HG02678 (cell line): ENCODE data around the gene AMDHD1.
"Not testable (repeated sequence)": the region's sequence is repeated elsewhere in the genome, so short reads cannot be mapped to it uniquely, and the experiment has no call there.

Source experiments
- ATAC-seq: cut with Tn5 transposase; IDR thresholded peaks from one replicate; pipeline ENCODE4 v1.9.1; 2021; ENCODE audit warnings: mild to moderate bottlenecking, moderate library complexity; ENCODE audit not compliant: unreplicated experiment

AMDHD1 gene

DNA sequence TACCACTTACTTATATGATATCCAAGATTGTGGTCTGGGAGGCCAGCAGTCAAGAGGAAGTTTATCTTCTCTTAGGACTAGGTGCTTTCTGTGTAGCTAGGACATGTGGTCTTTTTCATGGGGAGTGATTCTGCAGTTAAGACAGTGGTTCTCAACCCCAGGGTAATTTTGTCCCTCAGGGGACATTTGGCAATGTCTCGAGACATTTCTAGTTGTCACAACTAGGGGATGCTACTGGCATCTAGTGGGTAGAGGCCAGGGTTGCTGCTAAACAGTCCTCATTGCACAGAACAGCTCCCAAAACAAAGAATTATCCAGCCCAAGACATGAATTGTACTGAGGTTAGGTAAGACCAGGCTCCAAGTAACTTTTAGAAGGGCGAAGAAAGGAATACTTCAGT is 20.0 kb downstream of the AMDHD1 start:
- no peak for ATAC-seq

DNA sequence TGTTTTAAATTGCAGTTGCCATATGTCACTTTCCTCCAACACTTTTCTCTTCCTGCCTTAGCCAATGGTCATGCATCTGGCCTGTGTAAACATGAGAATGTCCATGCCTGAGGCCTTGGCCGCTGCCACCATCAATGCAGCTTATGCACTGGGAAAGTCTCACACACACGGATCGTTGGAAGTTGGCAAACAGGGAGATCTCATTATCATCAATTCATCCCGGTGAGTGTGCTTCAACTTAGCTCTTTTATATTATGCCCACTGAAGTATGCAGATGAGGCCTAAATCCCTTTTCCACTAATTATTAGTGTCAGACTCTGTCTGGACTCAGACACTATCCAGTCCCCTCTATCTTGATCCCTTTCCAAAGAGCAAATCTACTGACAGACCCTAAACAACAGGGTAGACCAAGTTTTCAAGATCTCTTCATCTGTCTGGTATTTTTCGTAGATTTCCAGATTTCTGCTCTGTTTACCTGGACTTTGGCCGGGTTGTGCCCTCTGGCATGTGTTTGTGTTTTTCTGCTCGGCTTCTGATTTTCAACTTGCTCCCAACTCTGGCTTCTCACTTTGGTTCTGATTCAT is 23.2 kb downstream of the AMDHD1 start:
- no peak for ATAC-seq

DNA sequence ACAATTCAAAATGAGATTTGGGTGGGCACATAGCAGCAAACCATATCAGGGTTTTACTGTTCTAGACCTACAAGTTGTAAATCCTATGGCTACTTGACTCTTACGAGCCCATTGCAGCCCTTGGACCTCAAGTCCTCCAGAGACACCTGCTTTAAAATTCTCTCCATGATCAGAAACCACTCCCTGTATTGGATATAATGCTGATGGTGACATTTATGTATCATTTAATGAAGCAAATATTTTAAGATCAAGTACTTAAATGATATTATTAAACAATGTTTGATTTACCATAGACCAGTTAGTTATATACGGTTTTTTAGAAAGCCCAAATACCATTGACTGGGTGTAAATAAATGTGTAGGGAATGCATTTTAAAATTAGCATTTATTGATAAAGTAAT is 24.2 kb downstream of the AMDHD1 start:
- ATAC-seq, result no peak

DNA sequence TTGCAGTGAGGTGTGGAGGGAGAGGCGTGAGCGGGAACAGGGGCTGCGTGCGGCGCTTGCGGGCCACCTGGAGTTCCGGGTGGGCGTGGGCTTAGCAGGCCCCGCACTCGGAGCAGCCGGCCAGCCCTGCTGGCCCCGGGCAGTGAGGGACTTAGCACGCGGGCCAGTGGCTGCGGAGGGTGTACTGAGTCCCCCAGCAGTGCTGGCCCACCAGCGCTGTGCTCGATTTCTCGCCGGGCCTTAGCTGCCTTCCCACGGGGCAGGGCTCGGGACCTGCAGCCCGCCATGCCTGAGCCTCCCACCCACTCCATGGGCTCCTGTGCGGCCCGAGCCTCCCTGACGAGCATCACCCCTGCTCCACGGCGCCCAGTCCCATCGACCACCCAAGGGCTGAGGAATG is 26.0 kb downstream of the AMDHD1 start:
- ATAC-seq, result not testable (repeated sequence)

DNA sequence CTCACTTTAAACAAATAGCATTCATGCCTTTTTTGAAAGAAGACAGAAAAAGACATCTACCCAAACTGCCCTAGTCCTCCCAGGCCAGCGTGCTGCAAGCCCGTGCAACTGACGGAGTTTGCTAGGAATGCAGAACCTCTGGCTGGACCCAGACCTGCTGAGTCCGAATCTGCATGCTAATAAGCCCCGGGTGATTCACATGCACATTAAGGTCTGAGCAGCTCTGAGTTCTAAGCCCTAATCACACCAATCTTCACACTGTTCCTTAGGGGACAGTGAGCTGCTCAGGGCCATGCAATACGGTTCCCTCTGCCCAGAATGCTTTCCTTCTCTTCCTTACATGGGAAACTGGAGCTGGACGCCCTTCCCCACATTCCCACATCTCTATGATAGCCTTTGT is 27.8 kb downstream of the AMDHD1 start:
- ATAC-seq, result no peak

DNA sequence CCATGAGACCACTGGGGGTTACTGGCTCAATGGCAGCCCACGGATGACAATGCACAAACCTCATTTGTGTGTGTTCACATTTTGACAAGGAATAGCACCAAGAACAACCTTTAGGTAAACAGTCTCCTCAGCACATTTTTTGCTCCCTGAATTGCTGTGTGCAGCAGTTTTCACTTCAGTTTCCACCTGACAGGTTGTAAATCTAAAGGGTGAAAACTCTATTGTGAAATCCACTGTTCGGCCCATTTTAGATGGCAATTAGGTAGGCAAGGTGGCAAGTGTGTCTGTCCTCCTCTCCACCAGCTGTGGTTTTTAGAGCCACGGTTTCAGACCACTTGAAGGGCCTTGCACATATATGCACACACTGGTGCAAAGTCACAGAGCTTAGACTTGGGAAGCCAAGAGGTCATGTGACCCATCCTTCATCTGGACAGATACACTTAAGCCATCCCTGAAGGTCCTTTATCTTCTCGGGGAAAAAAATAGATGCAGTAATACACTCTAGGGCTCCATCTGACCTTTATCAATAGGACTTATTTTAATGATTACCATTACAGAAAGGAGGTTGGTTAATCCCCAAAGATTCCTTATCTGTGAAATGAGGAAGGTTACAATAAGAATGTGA is 29.8 kb downstream of the AMDHD1 start:
- ATAC-seq, result no peak

DNA sequence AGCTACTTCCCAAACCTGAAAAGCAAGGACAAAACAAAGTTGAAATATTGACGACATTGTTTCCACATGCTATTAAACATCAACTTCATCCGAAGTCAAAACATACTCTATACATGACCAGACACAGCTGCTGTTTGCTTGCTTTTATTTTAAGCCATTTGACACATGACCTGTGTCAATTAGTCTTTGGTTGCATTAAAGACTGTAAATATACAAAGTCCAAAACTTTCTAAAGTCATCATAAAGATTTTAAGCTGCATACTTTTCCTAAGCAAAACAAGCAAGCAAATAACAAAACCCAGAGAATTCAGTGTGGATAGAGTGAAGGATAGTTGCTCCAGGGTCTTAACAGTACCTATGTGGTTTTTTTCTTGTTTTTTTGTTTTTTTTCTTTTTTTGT is 31.2 kb downstream of the AMDHD1 start:
- ATAC-seq, result no peak

DNA sequence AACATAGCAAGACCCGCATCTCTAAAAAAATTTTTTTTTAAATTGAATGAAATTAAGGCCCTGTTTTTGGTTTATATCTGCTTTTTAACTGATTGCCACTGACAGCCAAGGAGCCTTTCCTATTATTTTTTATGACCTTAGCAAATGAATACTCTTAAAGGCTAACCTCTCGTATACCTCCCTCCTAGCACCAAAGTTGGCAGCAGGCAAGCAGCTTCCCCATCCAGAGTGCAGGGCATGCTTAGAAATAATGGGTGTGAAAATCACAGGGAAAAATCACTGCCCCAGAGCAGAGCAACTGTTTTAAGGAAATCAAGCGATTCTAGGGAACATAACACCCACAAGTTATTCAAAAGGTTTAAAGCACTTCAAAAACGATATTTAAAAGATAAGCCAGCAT is 32.4 kb downstream of the AMDHD1 start:
- no peak for ATAC-seq

DNA sequence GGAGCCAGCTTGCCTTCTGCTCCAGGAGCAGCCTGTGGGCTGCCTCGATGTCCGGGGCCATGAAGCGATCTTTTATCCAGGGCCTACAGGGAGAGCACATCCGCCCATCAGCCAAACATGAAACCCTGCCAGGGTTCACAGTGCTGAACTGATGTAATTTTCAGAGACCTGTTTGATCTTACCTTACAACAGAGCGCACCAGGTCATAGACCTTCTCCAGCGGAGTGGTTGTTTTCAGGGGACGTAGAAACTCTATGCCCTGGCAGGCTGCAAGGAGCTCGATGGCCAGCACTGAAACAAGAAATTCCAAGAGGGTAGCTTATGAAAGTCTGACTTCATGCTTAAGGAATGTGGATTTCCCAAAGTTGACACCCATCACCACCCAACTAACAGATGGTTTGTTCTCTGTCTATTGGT is 33.3 kb downstream of the AMDHD1 start:
- no peak for ATAC-seq

DNA sequence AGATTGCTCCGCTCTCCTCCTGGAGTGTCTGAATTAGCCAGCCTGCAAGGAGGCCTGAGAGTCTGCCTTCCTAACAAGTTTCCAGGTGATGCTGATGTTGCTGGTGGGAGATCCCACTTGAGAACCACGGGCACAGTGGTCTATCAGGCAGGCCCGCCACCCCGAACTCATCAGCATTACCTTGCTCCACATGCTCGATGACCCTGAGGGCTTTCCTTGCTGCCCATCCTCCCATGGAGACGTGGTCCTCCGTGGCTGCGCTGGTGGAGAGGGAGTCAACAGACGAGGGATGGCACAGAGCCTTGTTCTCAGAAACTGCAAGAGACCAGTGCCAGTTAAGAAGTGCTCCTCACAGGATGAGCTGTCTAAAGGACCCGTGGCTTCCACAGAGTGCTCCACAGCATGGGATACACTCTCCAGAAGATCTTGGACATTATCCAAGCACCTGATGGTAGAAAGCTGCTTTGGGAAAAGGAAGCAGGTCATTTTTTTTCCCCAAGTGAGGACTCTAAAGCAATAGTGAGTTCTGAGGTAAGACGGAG is 34.7 kb downstream of the AMDHD1 start:
- no peak for ATAC-seq

DNA sequence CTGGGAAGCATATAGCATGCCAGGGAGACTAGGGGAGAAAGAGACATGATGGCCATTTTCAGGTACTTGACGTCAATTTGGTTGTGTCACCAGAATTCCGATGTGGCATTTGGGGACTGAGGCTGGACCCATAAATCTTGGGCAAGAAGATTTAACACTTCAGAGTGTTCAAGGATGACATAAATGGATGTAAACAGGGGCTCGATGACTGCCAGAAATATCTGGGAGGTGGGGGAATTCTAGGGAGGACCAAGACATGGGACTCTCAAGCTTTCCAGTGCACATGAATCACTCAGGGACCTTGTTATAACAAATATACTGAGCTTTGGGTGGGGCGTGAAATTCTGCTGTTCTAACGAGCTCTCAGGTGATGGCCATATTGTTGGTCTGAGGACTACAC is 35.2 kb downstream of the AMDHD1 start:
- no peak for ATAC-seq

DNA sequence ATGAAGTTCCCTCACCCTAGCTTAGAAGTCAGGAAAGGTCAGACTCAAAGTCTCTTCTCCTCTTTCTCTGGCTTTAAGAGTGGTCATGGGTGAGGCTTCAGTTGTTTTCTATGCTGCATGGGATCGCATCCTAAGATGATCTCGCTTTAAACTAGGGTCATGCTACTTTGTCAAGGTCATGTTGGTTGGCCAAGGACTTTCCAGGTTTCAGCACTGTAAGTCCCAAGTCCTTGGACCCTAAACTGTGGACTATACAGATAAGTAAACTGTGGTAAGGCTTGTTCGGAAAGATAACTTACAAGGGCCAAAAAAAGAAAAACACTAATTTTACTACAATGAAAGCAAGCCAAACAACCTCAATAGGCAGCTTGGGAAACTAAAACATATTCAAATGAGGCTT is 35.6 kb downstream of the AMDHD1 start:
- no peak for ATAC-seq

DNA sequence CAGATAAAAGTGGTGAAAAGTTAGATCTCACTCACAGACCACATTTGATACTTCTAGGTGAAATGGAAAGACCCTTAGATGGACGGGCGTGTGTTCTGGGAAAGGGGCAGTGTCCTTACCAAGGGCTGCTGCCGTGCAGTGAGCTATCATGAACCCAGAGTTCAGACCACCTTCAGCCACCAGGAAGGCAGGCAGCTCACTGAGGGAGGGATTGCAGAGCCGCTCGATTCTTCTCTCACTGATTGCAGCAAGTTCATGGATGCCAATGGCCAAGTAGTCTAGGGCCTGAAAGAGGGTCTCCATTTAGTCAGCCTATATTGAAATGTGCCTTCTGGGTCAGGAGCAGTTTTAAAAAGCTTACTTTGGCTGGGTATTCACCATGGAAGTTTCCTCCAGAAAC is 37.3 kb downstream of the AMDHD1 start:
- no peak for ATAC-seq

DNA sequence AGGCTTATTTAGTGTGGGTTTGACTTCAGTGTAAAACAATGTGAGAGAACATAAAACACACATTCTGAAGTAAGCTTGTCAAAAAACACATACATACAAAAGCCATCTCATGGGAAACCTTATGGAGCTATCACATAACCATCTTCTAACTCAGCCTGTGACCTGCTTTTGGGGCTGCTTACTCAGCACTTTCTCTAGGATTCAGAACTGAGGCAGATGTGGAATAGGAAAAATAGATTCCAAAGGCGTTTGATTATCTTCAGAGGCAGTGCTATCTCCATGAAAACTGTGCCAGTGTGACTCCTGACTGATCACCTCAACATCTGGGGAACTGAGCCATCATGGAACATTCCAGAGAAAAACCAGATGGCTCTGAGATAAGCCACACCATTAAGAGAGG is 39.5 kb downstream of the AMDHD1 start:
- ATAC-seq, result no peak

DNA sequence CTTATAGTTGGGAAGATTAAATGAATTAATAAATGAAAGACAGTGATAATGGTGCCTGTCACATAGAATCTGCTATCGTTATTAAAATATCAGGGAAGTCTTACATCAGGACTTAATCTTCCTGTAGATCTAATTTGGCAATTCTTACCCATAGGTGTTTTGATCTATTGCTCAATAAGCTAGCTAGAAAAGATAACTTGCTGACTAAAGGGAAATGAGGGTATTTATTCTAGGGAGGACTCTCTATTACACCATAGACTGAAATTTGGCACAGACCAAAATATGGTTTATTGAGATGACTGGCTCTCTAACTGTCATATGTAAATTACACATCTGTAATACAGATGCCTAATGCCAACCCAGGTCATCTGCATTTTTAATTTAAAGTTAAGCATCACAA is 41.6 kb downstream of the AMDHD1 start:
- ATAC-seq, result no peak

DNA sequence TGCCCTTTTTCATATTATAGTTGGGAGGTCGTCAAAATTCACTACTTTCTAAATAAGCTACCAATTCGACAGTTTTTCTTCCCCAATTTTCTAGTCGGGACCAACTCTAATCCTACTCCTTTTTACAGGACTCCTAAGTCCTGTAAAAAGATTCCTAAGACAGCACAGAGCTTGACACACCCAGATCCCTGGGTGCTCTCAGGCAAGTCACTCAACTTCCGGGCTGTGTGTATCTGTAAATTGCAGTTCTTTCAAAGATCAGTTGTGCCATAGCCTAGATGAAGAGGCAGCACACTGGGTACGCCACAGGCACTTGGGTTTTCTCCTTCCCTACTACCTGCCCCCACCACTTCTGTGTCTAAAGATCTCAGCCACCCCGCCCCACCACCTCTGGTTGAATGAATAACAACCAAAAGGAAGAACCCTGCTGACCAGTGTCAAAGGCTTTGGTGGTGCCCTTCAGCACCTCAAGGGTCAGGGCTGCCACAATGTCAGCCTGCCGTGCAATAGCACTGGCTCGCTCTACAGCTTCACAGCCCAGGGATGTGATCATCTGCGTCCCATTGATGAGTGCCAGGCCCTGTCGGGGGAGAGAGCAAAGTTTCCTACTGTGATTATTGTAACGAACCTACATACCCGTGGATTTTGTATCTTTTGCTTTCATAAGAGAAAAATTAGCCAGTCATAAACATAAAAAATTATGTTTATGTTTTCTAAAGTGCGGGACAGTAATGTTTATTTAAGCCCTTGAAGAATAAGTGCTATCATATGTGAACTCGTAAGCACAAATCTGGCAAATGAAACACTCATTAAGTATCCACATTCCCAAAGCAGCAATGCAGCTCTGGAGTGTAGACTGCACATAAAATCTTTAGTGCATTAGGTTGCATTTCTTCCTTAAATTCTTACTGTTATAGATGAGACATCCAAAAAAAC is 43.8 kb downstream of the AMDHD1 start:
- ATAC-seq, result no peak

DNA sequence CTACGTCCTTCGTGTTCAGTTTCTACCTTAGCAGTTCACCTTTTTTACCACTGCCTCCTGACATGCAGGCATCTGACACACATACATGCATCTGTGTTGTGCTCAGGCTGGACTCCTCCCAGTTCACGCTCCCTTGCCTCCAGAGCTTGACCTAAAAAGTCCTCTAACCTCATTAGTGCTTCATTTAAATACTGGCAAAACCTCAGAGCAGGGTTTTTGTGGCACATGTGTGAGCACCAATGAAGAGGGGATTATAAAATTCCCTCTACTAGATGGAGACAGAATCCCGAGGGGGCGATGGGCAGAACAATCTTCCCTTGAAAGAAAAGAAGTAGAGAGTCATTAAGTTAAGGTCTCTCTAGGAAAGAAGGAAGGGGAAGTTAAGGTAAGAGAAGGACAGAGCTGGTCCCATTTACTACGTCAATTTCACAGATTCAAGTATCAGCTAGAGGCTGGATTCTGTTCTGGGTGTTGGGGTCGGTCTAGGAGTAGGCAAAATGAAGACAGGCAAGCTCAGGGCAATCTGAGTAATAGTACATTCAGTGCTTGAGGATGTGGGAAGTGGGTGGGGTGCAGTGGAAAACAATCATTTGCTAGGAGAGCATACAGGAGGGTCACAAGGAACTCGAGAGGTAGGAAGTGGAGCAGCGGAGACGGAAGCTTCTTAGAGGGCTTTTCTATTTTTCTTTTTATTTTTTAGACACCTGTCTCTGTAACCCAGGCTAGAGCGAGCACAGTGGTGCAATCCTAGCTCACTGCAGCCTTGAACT is 45.6 kb downstream of the AMDHD1 start:
- no peak for ATAC-seq

DNA sequence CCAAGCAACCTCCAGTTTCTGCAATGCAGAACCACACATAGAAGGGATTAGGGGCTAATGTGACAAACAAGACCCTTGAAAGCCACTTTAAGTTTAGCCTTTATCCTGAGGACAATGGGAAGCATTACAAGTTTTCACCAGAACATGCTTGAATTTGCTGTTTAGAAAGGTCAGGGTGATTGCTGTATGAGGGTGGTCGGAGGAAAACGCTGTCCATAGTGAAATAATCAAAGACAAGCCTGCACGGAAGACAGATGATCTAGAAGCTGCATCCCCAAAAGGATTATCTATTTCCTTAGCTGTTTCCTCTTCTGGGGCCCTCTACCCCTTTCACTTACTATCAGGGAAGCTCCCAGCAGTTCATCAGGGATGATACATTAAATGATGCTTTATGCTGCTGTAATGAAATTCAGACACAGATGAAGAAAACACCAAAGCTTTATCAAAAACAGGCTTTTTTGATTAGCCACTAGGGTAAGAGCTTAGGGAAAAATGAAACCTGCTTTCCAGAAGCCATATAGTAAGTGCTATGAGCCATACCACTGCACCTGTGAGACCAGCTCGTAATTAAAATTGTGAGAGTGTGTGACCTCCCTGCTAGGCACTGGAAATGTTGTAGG is 46.5 kb downstream of the AMDHD1 start:
- ATAC-seq, result no peak

DNA sequence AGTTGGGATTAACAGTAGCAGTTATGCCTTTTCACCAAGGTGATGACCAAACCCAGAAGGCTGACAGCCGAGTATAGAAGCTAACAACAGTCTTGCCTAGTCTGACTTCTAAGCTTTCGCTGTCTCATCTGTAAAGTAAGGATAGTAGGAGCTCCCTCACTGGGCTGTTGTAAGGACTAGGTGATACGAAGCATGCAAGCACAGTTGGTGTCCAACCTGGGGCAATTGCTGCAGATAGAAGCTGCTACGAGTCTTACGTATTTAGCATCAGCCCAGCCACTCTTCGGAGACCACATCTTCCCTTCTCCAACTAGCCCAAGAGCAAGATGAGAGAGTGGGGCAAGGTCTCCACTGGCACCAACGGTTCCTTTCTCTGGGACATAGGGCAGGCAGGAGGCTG is 47.0 kb downstream of the AMDHD1 start:
- no peak for ATAC-seq

DNA sequence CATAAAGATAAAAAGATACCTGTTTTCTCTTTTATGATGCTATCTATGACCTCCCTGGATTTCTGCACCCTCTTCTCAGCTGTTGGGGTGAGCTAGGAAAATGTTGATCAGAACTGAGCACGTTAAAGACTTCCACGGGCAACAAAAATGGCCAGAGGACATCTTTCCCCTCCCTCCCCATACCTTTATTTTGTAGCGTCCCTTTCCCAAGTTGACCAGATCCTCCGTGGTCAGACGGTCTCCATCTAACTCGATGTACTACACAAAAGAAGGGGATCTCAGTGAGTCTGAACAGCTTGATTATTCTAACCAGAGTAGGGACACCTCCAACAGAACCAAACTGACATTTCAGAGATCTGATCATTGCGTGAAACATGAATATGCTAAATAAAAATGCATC is 50.8 kb downstream of the AMDHD1 start:
- no peak for ATAC-seq

DNA sequence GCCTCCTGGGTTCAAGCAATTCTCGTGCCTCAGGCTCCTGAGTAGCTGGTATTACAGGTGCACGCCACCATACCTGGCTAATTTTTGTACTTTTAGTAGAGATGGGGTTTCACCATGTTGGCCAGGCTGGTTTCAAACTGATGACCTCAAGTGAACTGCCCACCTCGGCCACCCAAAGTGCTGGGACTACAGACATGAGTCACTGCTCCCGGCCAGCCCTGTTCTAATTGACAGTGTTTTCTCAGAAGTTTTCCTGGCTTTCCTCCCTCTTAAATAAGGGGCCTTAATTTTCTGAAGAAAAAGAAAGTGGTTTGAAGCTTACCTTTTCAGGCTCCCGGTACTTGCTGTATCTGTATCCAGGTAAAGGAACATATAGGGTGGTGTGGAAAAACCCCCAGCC is 51.3 kb downstream of the AMDHD1 start:
- ATAC-seq, result no peak
